ENCODE data around the gene IKZF2. TPM values are rescaled to one million over a fixed set of nuclear protein-coding genes. Genes with fewer than 3 reads are reported as not detected.

IKZF2 gene
- total RNA-seq, 4 donors from 2014 or later, result 2.6 to 14.5 (median 4.2) TPM

DNA sequence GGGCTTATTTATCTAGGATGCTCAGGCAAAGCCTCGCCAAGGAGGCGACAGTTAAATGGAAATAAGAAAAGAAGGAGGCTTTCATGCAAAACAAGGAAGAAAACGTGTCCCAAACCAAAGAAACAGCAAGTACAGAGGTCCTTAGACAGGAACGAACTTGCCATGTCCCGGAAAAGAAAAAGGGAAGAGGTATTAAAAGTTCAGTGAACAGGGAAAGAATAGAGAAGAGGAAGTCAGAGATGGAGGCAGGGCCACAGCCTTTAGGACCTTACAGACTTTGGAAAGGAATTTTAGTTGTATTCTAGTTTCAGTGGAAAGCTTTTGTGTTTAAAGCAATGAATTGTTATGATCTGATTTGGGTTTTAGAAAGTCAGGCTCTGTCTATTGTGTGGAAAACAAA is 22.1 kb downstream of the IKZF2 start:
- DNase-seq, result no peak
- TF ChIP-seq POLR2A (IDR thresholded peaks at IDR 0.05), result no peak
- TF ChIP-seq, protein P1, sequence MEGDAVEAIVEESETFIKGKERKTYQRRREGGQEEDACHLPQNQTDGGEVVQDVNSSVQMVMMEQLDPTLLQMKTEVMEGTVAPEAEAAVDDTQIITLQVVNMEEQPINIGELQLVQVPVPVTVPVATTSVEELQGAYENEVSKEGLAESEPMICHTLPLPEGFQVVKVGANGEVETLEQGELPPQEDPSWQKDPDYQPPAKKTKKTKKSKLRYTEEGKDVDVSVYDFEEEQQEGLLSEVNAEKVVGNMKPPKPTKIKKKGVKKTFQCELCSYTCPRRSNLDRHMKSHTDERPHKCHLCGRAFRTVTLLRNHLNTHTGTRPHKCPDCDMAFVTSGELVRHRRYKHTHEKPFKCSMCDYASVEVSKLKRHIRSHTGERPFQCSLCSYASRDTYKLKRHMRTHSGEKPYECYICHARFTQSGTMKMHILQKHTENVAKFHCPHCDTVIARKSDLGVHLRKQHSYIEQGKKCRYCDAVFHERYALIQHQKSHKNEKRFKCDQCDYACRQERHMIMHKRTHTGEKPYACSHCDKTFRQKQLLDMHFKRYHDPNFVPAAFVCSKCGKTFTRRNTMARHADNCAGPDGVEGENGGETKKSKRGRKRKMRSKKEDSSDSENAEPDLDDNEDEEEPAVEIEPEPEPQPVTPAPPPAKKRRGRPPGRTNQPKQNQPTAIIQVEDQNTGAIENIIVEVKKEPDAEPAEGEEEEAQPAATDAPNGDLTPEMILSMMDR (IDR thresholded peaks at IDR 0.05), result no peak
- no peak overlapping the region for H3K4me3 ChIP-seq
- H3K27ac ChIP-seq, result no peak overlapping the region
- H3K36me3 ChIP-seq, result no peaks in the 10 kb centered on the region
- H3K4me1 ChIP-seq, result no peaks in the 10 kb centered on the region
- intact Hi-C loops (cut with DNase I; ENCODE audit: low total_unique reads), result no loop called here
- no peaks in the 10 kb centered on the region for H3K27me3 ChIP-seq
- H3K9me3 ChIP-seq, result no peaks in the 10 kb centered on the region

DNA sequence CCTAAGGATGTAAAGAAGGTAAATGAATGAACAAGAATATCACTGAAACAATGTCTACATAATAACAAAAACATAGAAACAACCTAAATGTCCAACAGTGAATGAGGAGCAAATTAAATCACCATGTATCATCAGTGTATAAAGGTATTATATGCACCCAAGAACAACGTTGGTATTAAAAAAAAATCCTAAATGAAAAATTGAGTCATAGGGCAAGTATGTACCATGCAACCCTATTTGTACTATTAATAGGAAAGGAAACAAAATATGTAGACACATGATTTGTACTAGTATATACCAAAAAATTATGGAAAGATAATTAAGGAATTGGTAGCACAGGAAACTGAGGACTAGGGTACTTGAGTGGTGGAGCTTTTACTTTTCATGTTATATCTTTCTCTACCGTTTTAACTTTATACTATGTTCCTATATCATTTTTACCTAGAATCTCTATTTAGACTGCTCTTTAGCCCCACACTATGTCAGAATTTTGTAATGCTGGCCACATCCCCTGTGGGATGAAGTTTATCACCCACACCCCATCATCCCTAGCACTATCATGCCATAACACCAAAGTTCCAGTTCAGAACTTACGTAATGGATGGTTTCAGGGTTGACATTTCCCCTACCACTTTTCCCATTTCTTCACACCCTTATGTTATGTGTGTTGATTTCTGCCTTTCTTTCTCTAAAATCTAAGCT is 25.6 kb downstream of the IKZF2 start:
- TF ChIP-seq POLR2A (IDR thresholded peaks at IDR 0.05), result no peak
- TF ChIP-seq, protein P1 (IDR thresholded peaks at IDR 0.05), result no peak
- intact Hi-C loops (cut with DNase I; ENCODE audit: low total_unique reads), result no loop called here
- no peak for DNase-seq
- H3K4me3 ChIP-seq, result no peak overlapping the region
- H3K27me3 ChIP-seq, result no peaks in the 10 kb centered on the region
- H3K36me3 ChIP-seq, result no peaks in the 10 kb centered on the region
- H3K4me1 ChIP-seq, result no peaks in the 10 kb centered on the region
- no peaks in the 10 kb centered on the region for H3K9me3 ChIP-seq
- no peak overlapping the region for H3K27ac ChIP-seq

DNA sequence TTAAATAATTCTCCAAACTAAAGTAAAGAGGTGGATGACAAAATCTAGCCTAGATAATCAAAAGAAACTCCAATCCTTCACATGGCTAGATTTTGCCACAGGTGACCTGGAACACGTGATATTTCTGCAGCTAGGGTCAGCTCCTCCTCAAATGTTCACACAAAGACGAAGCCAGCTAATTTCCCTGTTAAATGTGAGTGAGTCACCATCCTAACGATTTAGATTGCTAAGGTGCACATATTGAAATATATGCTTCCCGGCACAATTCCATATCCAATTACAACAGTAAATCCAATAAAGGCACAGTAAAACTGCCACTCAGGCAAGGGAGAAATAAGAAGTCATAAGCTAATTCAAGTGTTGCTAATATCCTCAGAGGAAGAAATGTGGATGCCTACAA is 28.7 kb downstream of the IKZF2 start:
- Histone ChIP-seq H3K27me3 (no peaks in the 10 kb centered on the region), H3K4me1 (no peaks in the 10 kb centered on the region), H3K9me3 (no peaks in the 10 kb centered on the region), H3K36me3 (no peaks in the 10 kb centered on the region), H3K4me3 (no peak overlapping the region), H3K27ac (no peak overlapping the region)
- no peak for TF ChIP-seq POLR2A (IDR thresholded peaks at IDR 0.05)
- TF ChIP-seq, protein P1 (IDR thresholded peaks at IDR 0.05), result no peak
- DNase-seq, result no peak
- intact Hi-C loops (cut with DNase I; ENCODE audit: low total_unique reads), result no loop called here

DNA sequence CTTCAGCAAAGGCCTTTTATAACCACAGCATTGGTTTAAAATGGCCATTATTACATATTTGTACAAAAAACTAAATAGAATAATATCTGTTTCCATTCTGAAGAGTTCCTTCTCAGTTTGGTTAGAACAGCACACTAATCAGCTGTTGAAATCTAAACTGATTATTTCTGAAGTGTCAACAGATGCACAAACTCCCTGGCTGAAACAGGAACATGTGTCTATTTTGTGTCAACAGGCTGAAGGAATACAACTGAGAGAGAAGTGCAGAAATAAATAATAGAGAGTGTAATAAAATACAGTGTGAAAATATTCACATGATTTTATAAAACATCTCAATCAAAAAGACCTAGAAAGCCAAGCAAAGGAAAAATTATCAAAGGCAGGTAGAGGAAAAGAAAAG is 29.7 kb downstream of the IKZF2 start:
- TF ChIP-seq, protein P1 (IDR thresholded peaks at IDR 0.05), result no peak
- TF ChIP-seq POLR2A (IDR thresholded peaks at IDR 0.05), result no peak
- H3K9me3 ChIP-seq, result no peaks in the 10 kb centered on the region
- DNase-seq, result no peak
- H3K4me3 ChIP-seq, result no peak overlapping the region
- H3K27me3 ChIP-seq, result no peaks in the 10 kb centered on the region
- no peaks in the 10 kb centered on the region for H3K4me1 ChIP-seq
- intact Hi-C loops (cut with DNase I; ENCODE audit: low total_unique reads), result no loop called here
- no peaks in the 10 kb centered on the region for H3K36me3 ChIP-seq
- no peak overlapping the region for H3K27ac ChIP-seq

DNA sequence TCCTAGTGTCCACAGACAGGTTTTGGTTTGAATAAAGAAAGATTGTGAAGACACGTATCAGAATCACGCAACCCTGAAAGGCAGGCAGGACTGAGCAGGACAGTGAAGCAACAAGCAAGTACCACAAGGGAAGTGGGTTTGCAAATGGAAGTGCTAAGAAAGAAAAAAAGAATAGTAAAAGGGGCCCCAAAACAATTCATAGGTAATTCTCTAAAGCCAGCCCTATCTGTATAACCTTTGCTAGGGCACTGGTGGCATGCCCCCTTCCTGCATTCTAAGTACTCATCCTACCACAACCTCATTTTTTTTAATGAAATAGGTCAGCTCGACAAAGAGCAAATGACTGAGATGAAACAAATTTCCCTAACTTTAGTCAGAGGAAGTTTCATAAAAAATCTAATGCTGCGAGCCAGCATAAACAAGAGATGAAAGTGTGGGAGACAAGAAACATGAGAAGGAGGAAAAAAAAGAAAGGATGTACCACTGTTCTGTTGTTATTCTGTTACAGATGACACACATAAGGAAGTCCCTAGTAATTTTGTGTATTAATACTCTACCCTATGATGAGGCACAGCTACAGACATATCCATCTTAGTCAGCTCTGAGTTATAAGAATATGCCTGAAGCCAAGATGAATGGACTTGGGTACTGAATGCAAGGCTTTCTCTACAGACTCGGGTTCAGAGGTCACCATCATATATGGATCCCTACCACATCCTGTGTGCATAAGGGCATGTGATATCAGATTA is 32.2 kb downstream of the IKZF2 start:
- H3K4me3 ChIP-seq, result no peak overlapping the region
- TF ChIP-seq, protein P1 (IDR thresholded peaks at IDR 0.05), result no peak
- no peak for TF ChIP-seq POLR2A (IDR thresholded peaks at IDR 0.05)
- intact Hi-C loops (cut with DNase I; ENCODE audit: low total_unique reads), result no loop called here
- no peaks in the 10 kb centered on the region for H3K27me3 ChIP-seq
- H3K36me3 ChIP-seq, result no peaks in the 10 kb centered on the region
- no peak overlapping the region for H3K27ac ChIP-seq
- H3K4me1 ChIP-seq, result no peaks in the 10 kb centered on the region
- H3K9me3 ChIP-seq, result no peaks in the 10 kb centered on the region
- no peak for DNase-seq

Measured in uterus (tissue), 4 donors.